GM20431 (cell line): ENCODE data around the gene LGR4.
"Not testable (repeated sequence)": the region's sequence is repeated elsewhere in the genome, so short reads cannot be mapped to it uniquely, and the experiment has no call there.

ENCODE experiments used
- in situ Hi-C: fragments of 300-500 bp; cut with MseI, MboI; formaldehyde crosslinking; loops from one replicate; pipeline ENCODE4 v1.15.0; 2020; ENCODE audit warnings: low sequenced_read_pairs; ENCODE audit not compliant: unreplicated experiment

LGR4 gene

DNA sequence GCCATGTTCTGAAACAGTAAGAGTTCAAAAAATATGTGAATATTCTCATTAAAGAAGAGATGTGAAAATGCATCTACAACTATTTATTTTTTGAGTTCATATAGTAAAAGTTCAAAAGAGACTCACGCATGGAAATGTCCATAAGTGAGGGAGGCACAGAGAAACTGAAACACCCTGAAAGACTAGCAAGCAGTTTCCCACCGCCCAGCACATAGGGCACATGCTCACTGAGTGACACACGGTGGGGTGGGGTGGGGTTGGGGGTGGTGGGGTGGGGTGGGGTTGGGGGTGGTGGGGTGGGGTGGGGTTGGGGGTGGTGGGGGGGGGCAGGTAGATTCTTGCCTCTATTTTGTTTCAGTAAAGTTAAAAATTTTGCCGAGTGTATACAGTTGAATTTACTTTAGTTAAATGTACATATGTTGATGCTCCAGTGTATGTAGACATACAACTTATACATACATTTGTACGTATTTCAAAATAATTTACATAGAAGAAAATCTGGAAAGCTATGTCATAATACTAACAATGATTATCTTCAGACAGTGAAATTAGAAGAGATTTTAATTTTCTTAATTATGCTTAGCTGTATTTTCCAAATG lies 115.9 kb downstream of the LGR4 start:
- in situ Hi-C loops: no loop called here

DNA sequence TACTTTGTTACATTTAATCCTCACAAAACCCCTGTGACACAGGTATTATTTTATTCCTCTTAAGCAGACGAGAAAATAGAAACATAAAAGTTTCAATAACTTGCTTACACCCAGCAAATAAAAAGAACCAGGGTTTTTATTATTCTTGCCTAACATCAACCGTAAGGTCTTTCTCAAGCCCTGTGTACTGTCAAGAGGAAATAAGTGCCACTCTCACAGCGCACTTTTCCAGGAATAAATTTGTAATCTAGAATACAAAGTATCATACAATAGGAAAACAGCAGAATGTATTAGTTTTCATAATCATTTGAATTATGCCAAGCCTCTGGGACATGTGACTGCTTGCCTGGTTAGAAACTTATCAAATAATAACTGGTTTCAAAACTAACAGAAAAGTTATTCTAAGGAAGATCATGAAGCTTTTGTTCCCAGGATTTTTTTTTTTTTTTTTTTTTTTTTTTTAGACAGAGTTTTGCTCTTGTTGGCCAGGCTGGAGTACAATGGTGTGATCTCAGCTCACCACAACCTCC lies 117.0 kb downstream of the LGR4 start:
- in situ Hi-C loops: no loop called here

GRCh38 chr11:27354359-27354965 lies 118.1 kb downstream of the LGR4 start:
- in situ Hi-C loops: no loop called here

DNA sequence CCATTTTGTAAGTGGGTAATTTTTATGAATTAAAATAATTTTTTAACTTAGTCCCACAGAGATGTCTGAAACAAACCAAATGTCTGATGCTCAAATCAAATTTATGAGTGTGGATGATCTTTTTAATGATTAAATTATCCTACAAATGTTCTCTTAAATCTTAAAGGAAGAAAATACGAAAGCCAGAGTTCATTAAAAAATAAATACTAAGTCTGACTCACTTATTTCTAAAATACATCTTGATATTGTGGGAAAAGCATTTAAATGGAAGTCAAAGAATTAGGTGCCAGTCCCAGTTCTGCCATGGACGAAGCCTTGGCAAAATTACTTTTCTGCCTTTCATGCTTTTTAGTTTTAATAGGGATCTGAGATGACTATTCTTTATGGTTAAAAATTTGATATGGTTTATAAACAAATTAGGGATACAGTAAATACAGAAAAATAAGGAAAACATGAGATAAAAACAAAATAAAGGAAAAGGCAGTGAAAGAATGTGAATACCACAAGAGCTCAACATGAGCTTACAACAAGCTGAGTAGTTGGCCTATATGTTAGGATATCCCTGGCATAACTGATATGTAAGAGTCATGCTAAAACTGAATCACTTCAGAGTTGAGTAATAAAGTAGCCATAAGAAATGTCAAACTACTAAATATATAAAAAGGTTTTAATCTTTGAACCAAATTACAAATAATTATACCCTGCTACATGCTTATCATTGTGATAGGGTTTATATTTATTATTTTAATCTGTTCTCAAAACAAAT lies 118.8 kb downstream of the LGR4 start:
- in situ Hi-C loops: no loop called here

DNA sequence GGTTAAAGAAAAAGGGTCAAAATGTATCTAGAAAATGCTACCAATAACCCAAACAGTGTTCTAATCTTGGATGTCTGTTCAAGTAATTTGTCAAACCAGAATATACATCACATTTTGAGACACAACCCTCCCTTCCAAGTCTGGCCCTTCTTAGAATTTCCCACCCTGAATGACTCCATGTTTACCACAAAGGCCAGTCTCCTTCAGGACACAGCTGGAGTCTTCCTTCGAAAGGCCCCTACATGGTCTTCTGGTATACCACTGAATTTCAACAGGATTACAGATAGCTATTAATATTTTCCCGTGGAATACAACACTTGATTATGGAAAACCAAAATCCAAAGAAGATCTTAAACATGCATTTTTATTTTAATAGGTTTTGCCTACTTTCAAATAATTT lies 119.8 kb downstream of the LGR4 start:
- in situ Hi-C loops: no loop called here

DNA sequence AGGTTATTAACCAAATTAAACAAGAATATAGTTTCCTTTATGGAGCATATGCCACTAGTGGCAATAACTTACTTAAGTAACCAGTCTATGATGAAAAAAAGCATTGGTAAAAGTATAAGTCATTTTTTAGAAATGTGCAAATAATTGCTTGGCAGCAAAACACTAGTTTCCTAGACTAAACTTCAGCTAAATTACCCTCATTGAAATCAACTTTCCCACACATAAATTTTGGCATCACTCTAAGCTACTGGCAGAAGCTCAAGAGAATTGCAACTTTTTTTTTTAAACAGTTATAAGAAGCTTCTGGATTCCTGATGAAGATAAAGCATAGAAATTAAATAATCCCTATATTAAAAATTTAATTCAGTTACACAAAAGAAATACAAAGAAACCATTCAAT lies 122.1 kb downstream of the LGR4 start:
- in situ Hi-C loops: no loop called here

DNA sequence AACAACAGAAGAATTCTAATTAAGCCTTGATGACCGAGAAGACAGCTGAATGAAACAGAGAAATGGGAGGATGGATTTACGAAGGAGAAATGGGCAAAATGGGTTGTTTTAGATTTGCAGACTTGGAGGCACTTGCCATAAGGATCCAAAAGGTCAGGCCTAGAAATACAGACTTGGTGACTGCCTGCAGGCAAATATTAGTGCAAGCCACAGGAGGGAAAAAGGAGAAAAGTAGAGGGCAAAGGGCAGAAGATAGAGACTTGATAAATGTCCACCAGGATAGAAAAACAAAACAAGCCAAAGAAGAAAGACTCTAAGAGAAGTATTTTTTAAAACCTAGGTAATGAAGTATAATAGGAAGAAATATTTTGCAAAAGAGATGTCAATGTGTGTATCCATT lies 122.7 kb downstream of the LGR4 start:
- in situ Hi-C loops: no loop called here

GRCh38 chr11:27348340-27348873 lies 124.2 kb downstream of the LGR4 start:
- in situ Hi-C loops: no loop called here

GRCh38 chr11:27347359-27348339 lies 124.9 kb downstream of the LGR4 start:
- in situ Hi-C loops: no loop called here

DNA sequence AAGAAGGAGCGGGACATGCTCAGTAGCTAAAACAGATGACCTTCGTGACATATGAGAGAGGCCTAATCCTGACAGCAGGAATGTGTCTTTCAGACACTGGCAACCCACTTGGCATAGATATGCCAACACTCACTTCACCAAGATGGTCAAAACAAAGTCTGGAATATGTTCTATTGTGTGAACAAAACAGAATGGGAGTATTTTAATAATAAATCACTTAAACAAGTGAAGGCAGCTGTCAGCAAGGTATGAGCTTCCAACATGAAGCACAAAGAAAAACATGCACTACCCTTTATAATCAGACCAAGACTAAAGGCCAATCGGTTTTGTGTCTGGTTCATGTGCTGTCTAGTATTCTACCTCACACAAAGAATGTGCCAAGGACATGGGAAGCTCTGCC lies 132.6 kb downstream of the LGR4 start:
- in situ Hi-C loops: no loop called here

DNA sequence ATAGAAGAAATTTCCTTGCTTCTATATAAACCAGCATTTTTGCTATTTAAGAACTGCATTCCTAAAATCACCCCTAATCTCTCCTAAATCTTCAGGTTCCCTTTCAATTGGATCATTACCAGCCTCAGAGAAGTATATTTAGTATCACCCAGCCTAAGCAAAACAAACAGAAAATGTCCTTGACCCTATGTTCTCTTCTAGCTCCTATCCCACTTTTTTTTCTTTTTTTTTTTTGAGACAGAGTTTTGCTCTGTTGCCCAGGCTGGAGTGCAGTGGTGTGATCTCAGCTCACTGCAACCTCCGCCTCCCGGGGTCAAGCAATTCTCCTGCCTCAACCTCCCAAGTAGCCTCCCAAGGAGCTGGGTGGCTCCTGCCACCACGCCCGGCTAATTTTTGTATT lies 137.8 kb downstream of the LGR4 start:
- in situ Hi-C loops: not testable (repeated sequence)

DNA sequence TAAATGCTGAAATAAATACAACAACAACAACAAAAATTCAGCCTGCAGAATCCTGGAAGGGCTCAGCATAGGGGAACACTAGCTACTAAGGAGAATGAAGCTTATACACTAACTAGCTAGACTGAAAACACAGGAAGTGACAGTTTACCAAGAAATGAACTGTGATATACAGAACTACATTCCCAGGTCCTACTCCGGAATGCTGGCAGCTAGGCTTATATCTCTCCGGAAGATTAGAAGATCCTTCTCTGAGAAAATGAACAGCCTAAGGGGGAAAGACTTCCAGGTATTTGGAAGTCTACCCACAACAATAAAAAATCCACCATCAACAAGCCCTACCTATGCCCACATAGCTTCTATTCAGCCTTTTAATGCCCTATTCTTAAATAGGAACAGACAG lies 140.6 kb downstream of the LGR4 start:
- in situ Hi-C loops: no loop called here

GRCh38 chr11:27330633-27331270 lies 141.8 kb downstream of the LGR4 start:
- in situ Hi-C loops: no loop called here

- in situ Hi-C loops: no loop called here
Observed at GRCh38 chr11:27329867-27330632, 142.5 kb downstream of the LGR4 start.

DNA sequence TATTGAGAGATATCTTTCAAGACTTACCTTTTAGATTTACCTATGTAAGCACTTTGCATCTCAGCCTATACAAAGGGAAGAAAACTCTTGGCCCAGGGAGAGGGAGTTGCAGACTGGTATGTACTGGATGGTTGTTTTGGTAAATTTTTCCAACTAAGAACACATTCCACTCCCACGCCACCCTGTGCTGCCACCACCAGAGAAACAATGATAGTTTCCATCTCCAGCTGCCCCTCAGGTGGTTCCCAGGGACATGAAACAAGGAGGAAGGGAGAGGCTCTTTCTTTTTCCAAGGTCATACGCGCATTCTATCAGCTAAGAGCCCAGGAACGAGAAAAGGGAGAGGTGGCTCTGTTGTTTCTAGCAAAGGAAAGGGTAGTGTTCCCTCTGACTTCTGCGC lies 144.0 kb downstream of the LGR4 start:
- in situ Hi-C loops: no loop called here

GRCh38 chr11:27327064-27327463 lies 145.5 kb downstream of the LGR4 start:
- in situ Hi-C loops: not testable (repeated sequence)

DNA sequence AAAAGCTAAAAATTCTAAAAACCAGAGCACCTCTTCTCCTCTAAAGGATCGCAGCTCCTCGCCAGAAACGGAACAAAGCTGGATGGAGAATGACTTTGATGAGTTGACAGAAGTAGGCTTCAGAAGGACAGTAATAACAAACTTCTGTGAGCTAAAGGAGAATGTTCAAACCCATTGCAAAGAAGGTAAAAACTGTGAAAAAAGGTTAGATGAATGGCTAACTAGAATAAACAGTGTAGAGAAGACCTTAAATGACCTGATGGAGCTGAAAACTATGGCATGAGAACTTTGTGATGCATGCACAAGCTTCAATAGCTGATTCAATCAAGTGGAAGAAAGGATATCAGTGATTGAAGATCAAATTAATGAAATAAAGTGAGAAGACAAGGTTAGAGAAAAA lies 150.4 kb downstream of the LGR4 start:
- in situ Hi-C loops: not testable (repeated sequence)

GRCh38 chr11:27321340-27321739 lies 151.2 kb downstream of the LGR4 start:
- in situ Hi-C loops: not testable (repeated sequence)

DNA sequence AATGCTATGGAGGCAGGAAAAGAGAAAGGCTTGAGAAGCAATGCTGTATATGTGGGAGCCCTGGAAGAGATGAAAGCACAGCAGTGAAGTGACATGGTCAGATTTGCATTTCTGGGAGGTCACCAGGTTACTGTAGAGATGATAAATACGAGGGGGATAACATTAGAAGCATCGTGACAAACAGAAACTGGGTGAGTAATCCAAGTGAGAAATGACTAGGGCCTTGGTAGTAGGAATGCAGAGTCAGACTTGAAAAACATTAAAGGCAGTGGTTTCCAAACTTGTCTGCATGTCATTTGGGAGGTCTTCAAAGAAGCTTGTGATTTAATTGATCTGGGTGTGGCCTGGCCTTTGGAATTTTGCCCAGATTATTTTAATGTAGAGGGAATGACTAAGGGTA lies 153.5 kb downstream of the LGR4 start:
- in situ Hi-C loops: no loop called here
